GM23338 (cell line): Measurements from ENCODE around the gene PIGB. TPM values are rescaled to one million over a fixed set of nuclear protein-coding genes. Genes with fewer than 3 reads are reported as not detected.

Experiments used
- ATAC-seq: fragments of 200-7000 bp; cut with Tn5 transposase; 3 replicates; pipeline ENCODE4 v1.9.1; 2020
- DNase-seq: peaks from one replicate; pipeline ENCODE4 v3.0.0-alpha.2; 2015; ENCODE audit warnings: low spot score
- H2AFZ ChIP-seq: fragments of 200-600 bp; sonication (generic); 2 replicates; pipeline ENCODE4 v1.8.0; 2016; ENCODE audit warnings: antibody characterized with exemption, mild to moderate bottlenecking, moderate library complexity
- H3F3A ChIP-seq: fragments of 200-600 bp; sonication (generic); replicated peaks from 2 replicates; pipeline ENCODE4 v1.8.0; 2017; ENCODE audit warnings: antibody characterized with exemption, mixed run types, low read depth
- H3K27ac ChIP-seq: fragments of 200-600 bp; sonication (generic); 2 replicates; pipeline ENCODE4 v1.6.1; 2016; ENCODE audit warnings: low read depth
- H3K27me3 ChIP-seq: fragments of 200-600 bp; sonication (generic); 2 replicates; pipeline ENCODE4 v1.8.0; 2016; ENCODE audit warnings: mild to moderate bottlenecking, mixed run types, moderate library complexity; ENCODE audit not compliant: insufficient read depth
- H3K36me3 ChIP-seq: fragments of 200-600 bp; sonication (generic); 2 replicates; pipeline ENCODE4 v1.8.0; 2016; ENCODE audit warnings: mild to moderate bottlenecking; ENCODE audit not compliant: insufficient read depth
- H3K4me1 ChIP-seq: fragments of 200-600 bp; sonication (generic); 2 replicates; pipeline ENCODE4 v1.8.0; 2016; ENCODE audit warnings: mild to moderate bottlenecking, moderate library complexity; ENCODE audit not compliant: insufficient read depth
- H3K4me2 ChIP-seq: fragments of 200-600 bp; sonication (generic); 2 replicates; pipeline ENCODE4 v1.7.1; 2017; ENCODE audit warnings: mixed run types
- H3K4me3 ChIP-seq: fragments of 200-600 bp; sonication (generic); 2 replicates; pipeline ENCODE4 v1.6.1; 2016; ENCODE audit warnings: mixed run types
- H3K79me2 ChIP-seq: fragments of 200-600 bp; sonication (generic); replicated peaks from 2 replicates; pipeline ENCODE4 v1.8.0; 2017; ENCODE audit warnings: mild to moderate bottlenecking; ENCODE audit not compliant: insufficient read depth
- H3K9me2 ChIP-seq: fragments of 200-600 bp; sonication (generic); 2 replicates; pipeline ENCODE4 v1.8.0; 2017; ENCODE audit not compliant: insufficient read depth
- H4K20me1 ChIP-seq: fragments of 200-600 bp; sonication (generic); replicated peaks from 2 replicates; pipeline ENCODE4 v1.8.0; 2017; ENCODE audit warnings: mild to moderate bottlenecking; ENCODE audit not compliant: insufficient read depth
- H3K27ac Mint-ChIP-seq: 2 replicates; pipeline ENCODE4 v1.8.0; 2020; ENCODE audit warnings: inconsistent platforms, mild to moderate bottlenecking, moderate library complexity, mixed read lengths
- H3K27me3 Mint-ChIP-seq: 3 replicates; pipeline ENCODE4 v1.8.0; 2022; ENCODE audit warnings: low read depth, mild to moderate bottlenecking, moderate library complexity, mixed read lengths, inconsistent platforms; ENCODE audit not compliant: insufficient read depth, poor library complexity
- H3K36me3 Mint-ChIP-seq: 3 replicates; pipeline ENCODE4 v1.8.0; 2021; ENCODE audit warnings: low read depth, mild to moderate bottlenecking, inconsistent platforms, moderate library complexity, mixed read lengths
- H3K4me1 Mint-ChIP-seq: 3 replicates; pipeline ENCODE4 v1.8.0; 2020; ENCODE audit warnings: mild to moderate bottlenecking, inconsistent platforms, mixed read lengths
- H3K4me3 Mint-ChIP-seq: 3 replicates; pipeline ENCODE4 v1.8.0; 2021; ENCODE audit warnings: moderate library complexity, mild to moderate bottlenecking, inconsistent platforms, mixed read lengths
- H3K9me3 Mint-ChIP-seq: 3 replicates; pipeline ENCODE4 v1.8.0; 2020; ENCODE audit warnings: moderate library complexity, mild to moderate bottlenecking, inconsistent platforms, mixed read lengths
- CREB1 ChIP-seq: fragments of 250-450 bp; sonication (Bioruptor Pico); IDR thresholded peaks from 2 replicates; pipeline ENCODE4 v1.5.0; 2020; ENCODE audit warnings: low read depth, mild to moderate bottlenecking, moderate library complexity
- ETS1 ChIP-seq: IDR thresholded peaks from 2 replicates; pipeline ENCODE4 v1.6.1; 2016; ENCODE audit warnings: antibody characterized with exemption
- EZH2phosphoT487 ChIP-seq: fragments of 200-600 bp; sonication (generic); IDR thresholded peaks from one replicate; pipeline ENCODE4 v1.8.1; 2018; ENCODE audit warnings: antibody characterized with exemption; ENCODE audit not compliant: unreplicated experiment
- JUNB ChIP-seq: IDR thresholded peaks from one replicate; pipeline ENCODE4 v1.6.1; 2016; ENCODE audit warnings: antibody characterized with exemption; ENCODE audit not compliant: unreplicated experiment
- POLR2AphosphoS5 ChIP-seq: IDR thresholded peaks from 2 replicates; pipeline ENCODE4 v1.6.1; 2016; ENCODE audit warnings: antibody characterized with exemption, low read depth
- REST ChIP-seq: IDR thresholded peaks from one replicate; pipeline ENCODE4 v1.6.1; 2018; ENCODE audit warnings: antibody characterized with exemption; ENCODE audit not compliant: unreplicated experiment
- STAT1 ChIP-seq: IDR thresholded peaks from one replicate; pipeline ENCODE4 v1.6.1; 2016; ENCODE audit warnings: antibody characterized with exemption; ENCODE audit not compliant: unreplicated experiment
- ZNF462 ChIP-seq: fragments of 250-450 bp; sonication (Bioruptor Pico); IDR thresholded peaks from 2 replicates; pipeline ENCODE4 v1.5.0; 2020; ENCODE audit warnings: mild to moderate bottlenecking, moderate library complexity
- polyA plus RNA-seq: library from polyadenylated mRNA; unstranded; fragments of >200 nt; fragmentation: Nextera tagmentation; extraction: Ambion mirVana; gene quantifications from 2 replicates; pipeline ENCODE4 v1.2.1, GENCODE V29; 2016
- total RNA-seq: library from RNA; depleted of rRNA; stranded (reverse); fragments of >200 nt; shearing (Covaris generic); gene quantifications from 2 replicates; pipeline ENCODE4 v1.2.3, GENCODE V29; 2014

PIGB gene
- total and polyA plus RNA-seq, 2 experiments from 2014 or later, result 6.1 to 9.0 TPM

- no peak for TF ChIP-seq REST
- no peak for TF ChIP-seq ETS1
- TF ChIP-seq STAT1, result no peak
- TF ChIP-seq CREB1 (CRISPR knock-in tag), result no peak
- no peak for TF ChIP-seq EZH2phosphoT487
- TF ChIP-seq JUNB, result no peak
Observed at GRCh38 chr15:55401786-55402246, 82.8 kb downstream of the PIGB start (continued).

- Histone ChIP-seq H3F3A (no peaks in the 10 kb centered on the region), H3K27ac (no peak overlapping the region), H3K36me3 (no peaks in the 10 kb centered on the region), H4K20me1 (no peaks in the 10 kb centered on the region), H3K79me2 (no peaks in the 10 kb centered on the region), H3K27me3 (no peaks in the 10 kb centered on the region), H3K4me2 (no peak overlapping the region), H3K4me3 (no peak overlapping the region), H3K9me2 (no peaks in the 10 kb centered on the region), H2AFZ (no peak overlapping the region), H3K4me1 (0 out of 2 replicates have a peak, but pooled peaks cover 4% of the 10 kb centered on the region)
- no peak for DNase-seq
- no peak for TF ChIP-seq POLR2AphosphoS5
- no peak for TF ChIP-seq EZH2phosphoT487
- no peak for TF ChIP-seq ZNF462 (CRISPR knock-in tag)
- TF ChIP-seq JUNB, result no peak
- no peak for TF ChIP-seq REST
- H3K36me3 Mint-ChIP-seq, result no peaks in the 10 kb centered on the region
- no peaks in the 10 kb centered on the region for H3K27me3 Mint-ChIP-seq
- ATAC-seq, result no peak
- no peak overlapping the region for H3K4me3 Mint-ChIP-seq
- no peaks in the 10 kb centered on the region for H3K9me3 Mint-ChIP-seq
- H3K4me1 Mint-ChIP-seq, result peaks cover 4% of the 10 kb centered on the region
- peak overlapping the region; percentile 24; the same call in 1 of the 2 replicates for H3K27ac Mint-ChIP-seq
Observed at GRCh38 chr15:55402707-55403106, 83.7 kb downstream of the PIGB start.
